22Rv1 (cell line): ENCODE data around the gene GAS2L3.

Experiments used
- H3K27ac ChIP-seq: fragments of 450-650 bp; 2 replicates; pipeline ENCODE4 v1.5.1; 2017
- CTCF ChIP-seq: fragments of 450-650 bp; IDR thresholded peaks from 2 replicates; pipeline ENCODE4 v1.5.1; 2017; ENCODE audit warnings: mild to moderate bottlenecking
- ZFX ChIP-seq: fragments of 450-650 bp; IDR thresholded peaks from 2 replicates; pipeline ENCODE4 v1.6.1; 2017; ENCODE audit warnings: antibody characterized with exemption, borderline replicate concordance

GAS2L3 gene

GRCh38 chr12:100564090-100564489 is 9.4 kb upstream of the GAS2L3 start:
- H3K27ac ChIP-seq: no peak overlapping the region
- TF ChIP-seq CTCF: no peak
- TF ChIP-seq ZFX: no peak

- TF ChIP-seq CTCF (no peak), ZFX (no peak)
- no peak overlapping the region for H3K27ac ChIP-seq
Measured at GRCh38 chr12:100564905-100565467, 8.5 kb upstream of the GAS2L3 start.

GRCh38 chr12:100565987-100566545 is 7.4 kb upstream of the GAS2L3 start:
- TF ChIP-seq ZFX (no peak), CTCF (no peak)

GRCh38 chr12:100566887-100567637 is 6.4 kb upstream of the GAS2L3 start:
- TF ChIP-seq CTCF (no peak), ZFX (no peak)
- H3K27ac ChIP-seq: no peak overlapping the region

More at GRCh38 chr12:100565987-100566545, 7.4 kb upstream of the GAS2L3 start:
- H3K27ac ChIP-seq: no peak overlapping the region

GRCh38 chr12:100567945-100568344 is 5.5 kb upstream of the GAS2L3 start:
- H3K27ac ChIP-seq: no peak overlapping the region
- TF ChIP-seq CTCF: no peak
- TF ChIP-seq ZFX: no peak

- TF ChIP-seq ZFX: no peak
- no peak for TF ChIP-seq CTCF
- no peak overlapping the region for H3K27ac ChIP-seq
Measured at GRCh38 chr12:100572184-100572583, 1.3 kb upstream of the GAS2L3 start.
